Measurements from ENCODE around the gene PRKAR1B.

- TF ChIP-seq EZH2 (IDR thresholded peaks at IDR 0.05; ENCODE audit: borderline replicate concordance, low read length) (no peak), CTCF (IDR thresholded peaks at IDR 0.05; ENCODE audit: low read length) (no peak)
Measured at GRCh38 chr7:767580-767940, 40.5 kb upstream of the PRKAR1B start.

Measured in OCI-LY1 (cell line).